ENCODE data around the gene SPDEF. TPM values are rescaled to one million over a fixed set of nuclear protein-coding genes. Genes with fewer than 3 reads are reported as not detected.
A peak's percentile ranks its signal among the peaks of the same experiment; 100 is the strongest.

Gene SPDEF
- polyA plus RNA-seq, 1 experiment = 0.04 TPM

GRCh38 chr6:34543421-34543820 lies 12.7 kb downstream of the SPDEF start:
- Histone ChIP-seq H3K9me3 (ENCODE audit: control insufficient read depth, insufficient read depth, low read length) (no peaks in the 10 kb centered on the region), H3K27me3 (ENCODE audit: control insufficient read depth, insufficient read depth, low read length) (peaks cover 5% of the 10 kb centered on the region), H3K4me3 (ENCODE audit: low read depth, low read length) (no peak overlapping the region), H3K27ac (ENCODE audit: low read depth, low read length) (no peak overlapping the region)
- CTCF ChIA-PET = interaction anchor here (1.0 kb wide), 1 partner anchor 16 kb away, joined by 3 read pairs; no protein-coding TSS in a partner anchor
- POLR2A ChIA-PET = no interaction called here
- peak; percentile 4 for DNase-seq (ENCODE audit: low read depth, low spot score)
- TF ChIP-seq CTCF (IDR thresholded peaks at IDR 0.05; ENCODE audit: low read depth, low read length) = no peak

GRCh38 chr6:34540841-34541240 lies 15.3 kb downstream of the SPDEF start:
- no peak for DNase-seq (ENCODE audit: low read depth, low spot score)
- no peak for TF ChIP-seq CTCF (IDR thresholded peaks at IDR 0.05; ENCODE audit: low read depth, low read length)
- ChIA-PET CTCF (no interaction called here), POLR2A (no interaction called here)
- Histone ChIP-seq H3K27ac (ENCODE audit: low read depth, low read length) (no peak overlapping the region), H3K4me3 (ENCODE audit: low read depth, low read length) (no peak overlapping the region), H3K9me3 (ENCODE audit: control insufficient read depth, insufficient read depth, low read length) (no peaks in the 10 kb centered on the region), H3K27me3 (ENCODE audit: control insufficient read depth, insufficient read depth, low read length) (peaks cover under 1% of the 10 kb centered on the region)

DNA sequence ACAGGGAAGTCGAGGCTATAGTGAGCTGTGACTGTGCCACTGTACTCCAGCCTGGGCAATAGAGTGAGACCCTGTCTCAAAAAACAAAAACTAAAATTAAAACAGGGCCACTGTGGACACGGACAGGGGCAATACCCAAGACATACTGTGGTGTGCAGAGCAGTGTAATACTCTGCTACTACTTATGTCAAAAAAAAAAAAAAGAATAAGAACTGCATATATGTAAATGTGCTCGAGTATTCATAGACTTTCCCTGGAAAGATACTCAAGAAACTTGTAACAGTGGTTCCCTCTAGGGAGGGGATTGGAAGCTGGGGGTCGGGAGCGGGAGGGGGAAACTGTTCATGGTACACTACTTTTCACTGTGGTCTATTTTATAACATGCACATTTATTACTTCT lies 15.9 kb downstream of the SPDEF start:
- TF ChIP-seq CTCF (IDR thresholded peaks at IDR 0.05; ENCODE audit: low read depth, low read length) = no peak
- DNase-seq (ENCODE audit: low read depth, low spot score) = no peak
- H3K27me3 ChIP-seq (ENCODE audit: control insufficient read depth, insufficient read depth, low read length) = peaks cover 2% of the 10 kb centered on the region
- POLR2A ChIA-PET = no interaction called here
- H3K4me3 ChIP-seq (ENCODE audit: low read depth, low read length) = no peak overlapping the region
- CTCF ChIA-PET = no interaction called here
- H3K27ac ChIP-seq (ENCODE audit: low read depth, low read length) = no peak overlapping the region
- H3K9me3 ChIP-seq (ENCODE audit: control insufficient read depth, insufficient read depth, low read length) = no peaks in the 10 kb centered on the region

DNA sequence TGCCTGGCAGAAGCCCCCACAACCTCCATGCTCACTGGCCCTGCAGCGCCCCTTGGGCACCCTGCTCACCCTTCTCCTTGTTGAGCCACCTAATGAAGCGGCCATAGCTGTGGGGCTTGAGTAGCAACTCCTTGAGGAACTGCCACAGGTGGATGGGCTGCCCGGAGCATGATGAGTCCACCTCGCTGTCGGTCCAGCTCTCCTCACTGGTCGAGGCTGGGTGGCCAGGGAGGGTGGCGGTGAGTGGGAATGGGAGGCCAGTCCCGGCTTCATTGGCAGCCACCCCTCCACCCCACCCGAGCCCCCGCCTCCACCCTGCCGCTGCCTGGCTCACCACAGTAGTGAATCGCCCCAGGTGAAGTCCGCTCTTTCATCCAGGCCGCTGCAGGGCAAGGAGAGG lies 16.9 kb downstream of the SPDEF start:
- H3K27me3 ChIP-seq (ENCODE audit: control insufficient read depth, insufficient read depth, low read length) = peaks cover 2% of the 10 kb centered on the region
- no peak overlapping the region for H3K4me3 ChIP-seq (ENCODE audit: low read depth, low read length)
- DNase-seq (ENCODE audit: low read depth, low spot score) = no peak
- no peak for TF ChIP-seq CTCF (IDR thresholded peaks at IDR 0.05; ENCODE audit: low read depth, low read length)
- no peaks in the 10 kb centered on the region; the same call in 1 of the 2 replicates for H3K9me3 ChIP-seq (ENCODE audit: control insufficient read depth, insufficient read depth, low read length)
- POLR2A ChIA-PET = no interaction called here
- CTCF ChIA-PET = no interaction called here
- H3K27ac ChIP-seq (ENCODE audit: low read depth, low read length) = no peak overlapping the region

DNA sequence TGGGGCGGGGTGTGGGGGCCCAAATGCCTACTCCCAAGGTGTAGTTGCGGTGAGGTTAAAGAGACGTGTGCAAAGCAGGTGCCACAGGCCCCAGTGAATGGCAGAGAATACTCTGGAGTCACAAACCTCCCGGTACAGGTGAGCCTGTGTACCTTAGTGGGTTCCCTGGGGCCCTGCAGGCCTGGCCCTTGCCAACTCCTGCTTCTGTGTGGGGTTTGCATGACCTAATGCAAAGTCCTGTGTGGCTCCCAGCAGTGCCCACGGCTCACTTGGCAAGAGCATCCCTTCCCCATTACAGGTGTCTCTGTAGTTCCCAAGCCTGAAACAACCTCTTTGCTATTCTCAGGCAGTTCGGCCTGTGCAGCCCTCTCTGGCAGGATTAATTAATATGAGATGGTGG lies 17.5 kb downstream of the SPDEF start:
- no peak for DNase-seq (ENCODE audit: low read depth, low spot score)
- H3K9me3 ChIP-seq (ENCODE audit: control insufficient read depth, insufficient read depth, low read length) = no peaks in the 10 kb centered on the region; the same call in 1 of the 2 replicates
- no peak overlapping the region for H3K27ac ChIP-seq (ENCODE audit: low read depth, low read length)
- CTCF ChIA-PET = no interaction called here
- H3K4me3 ChIP-seq (ENCODE audit: low read depth, low read length) = no peak overlapping the region
- no peak for TF ChIP-seq CTCF (IDR thresholded peaks at IDR 0.05; ENCODE audit: low read depth, low read length)
- POLR2A ChIA-PET = no interaction called here
- peaks cover 5% of the 10 kb centered on the region for H3K27me3 ChIP-seq (ENCODE audit: control insufficient read depth, insufficient read depth, low read length)

Measured in AG04450 (cell line).